Stimulated activated naive CD8-positive, alpha-beta T cell treated with anti-CD3 and anti-CD28 coated beads, Interleukin-15, amount 100 ng/mL, for 72 hours (primary cell): ENCODE measurements around the gene MYO18A.
"Not testable (repeated sequence)": the region's sequence is repeated elsewhere in the genome, so short reads cannot be mapped to it uniquely, and the experiment has no call there.

Experiments
- ATAC-seq: fragments of 150-1000 bp; cut with Tn5 transposase; 2 replicates; pipeline ENCODE4 v1.10.0; 2021; ENCODE audit warnings: mild to moderate bottlenecking, moderate library complexity
- DNase-seq, 2 donors: peaks; one replicate each; pipeline ENCODE4 v3.0.0; 2021 to 2022
- H3K27ac Mint-ChIP-seq, 2 donors: one replicate each; pipeline ENCODE4 v1.8.0; 2022; ENCODE audit warnings: mild to moderate bottlenecking in 2 of 2, mixed read lengths in 2 of 2, moderate library complexity in 2 of 2
- H3K27me3 Mint-ChIP-seq: one replicate; pipeline ENCODE4 v1.8.0; 2022; ENCODE audit warnings: mixed read lengths
- H3K4me1 Mint-ChIP-seq: one replicate; pipeline ENCODE4 v1.8.0; 2022; ENCODE audit warnings: mild to moderate bottlenecking, mixed read lengths
- H3K4me3 Mint-ChIP-seq, 2 donors: one replicate each; pipeline ENCODE4 v1.8.0; 2022; ENCODE audit warnings: mild to moderate bottlenecking in 2 of 2, mixed read lengths in 2 of 2, moderate library complexity in 1 of 2
- H3K9me3 Mint-ChIP-seq, 2 donors: one replicate each; pipeline ENCODE4 v1.8.0; 2022; ENCODE audit warnings: mixed read lengths in 2 of 2

MYO18A gene

DNA sequence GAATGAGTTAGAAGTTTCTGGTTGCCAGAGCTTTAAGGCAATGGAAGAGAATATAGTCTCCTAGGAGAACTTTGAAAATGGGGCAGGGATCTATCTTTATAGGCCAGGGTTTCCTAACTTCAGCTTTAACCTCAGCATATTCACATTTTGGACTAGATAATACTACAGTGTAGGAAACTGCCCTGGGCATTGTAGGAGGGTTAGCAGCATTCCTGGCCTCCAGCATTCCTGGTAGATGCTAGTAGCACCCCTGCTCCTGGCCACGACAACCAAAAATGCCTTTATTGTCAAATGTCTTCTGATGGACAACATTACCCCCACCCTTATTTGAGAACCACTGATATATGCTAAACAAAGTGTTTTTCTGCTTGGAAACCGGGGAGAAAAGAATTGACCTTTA, 27.8 kb upstream of the MYO18A start:
- ATAC-seq = no peak
- Mint-ChIP-seq H3K4me1 (no peaks in the 10 kb centered on the region), H3K9me3 (no peaks in the 10 kb centered on the region), H3K27me3 (peaks cover 17% of the 10 kb centered on the region), H3K27ac (no peak overlapping the region), H3K4me3 (no peak overlapping the region)
- DNase-seq = no peak

DNA sequence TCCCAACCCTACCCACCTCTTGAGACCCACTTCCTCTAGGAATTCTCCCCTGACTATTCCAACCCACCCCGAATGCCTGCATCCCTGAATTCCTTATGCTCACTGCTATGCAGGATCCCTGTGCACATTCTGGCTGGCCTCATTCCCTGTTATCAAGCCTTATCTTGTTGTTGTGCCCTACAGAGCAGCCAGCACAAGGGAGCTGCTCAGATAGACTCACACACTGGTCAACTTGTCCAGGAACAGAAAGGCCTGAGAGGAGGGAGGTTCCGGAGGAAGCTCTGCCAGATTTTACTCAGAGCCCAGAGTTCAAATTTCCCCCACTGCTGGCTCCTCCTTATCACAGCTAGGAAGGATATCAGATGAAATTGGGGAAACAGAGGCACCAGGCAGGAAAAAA, 24.8 kb upstream of the MYO18A start:
- Mint-ChIP-seq H3K27me3 (peaks cover 24% of the 10 kb centered on the region), H3K9me3 (no peaks in the 10 kb centered on the region), H3K4me1 (no peaks in the 10 kb centered on the region), H3K27ac (no peak overlapping the region), H3K4me3 (no peak overlapping the region)
- no peak for ATAC-seq
- no peak for DNase-seq

DNA sequence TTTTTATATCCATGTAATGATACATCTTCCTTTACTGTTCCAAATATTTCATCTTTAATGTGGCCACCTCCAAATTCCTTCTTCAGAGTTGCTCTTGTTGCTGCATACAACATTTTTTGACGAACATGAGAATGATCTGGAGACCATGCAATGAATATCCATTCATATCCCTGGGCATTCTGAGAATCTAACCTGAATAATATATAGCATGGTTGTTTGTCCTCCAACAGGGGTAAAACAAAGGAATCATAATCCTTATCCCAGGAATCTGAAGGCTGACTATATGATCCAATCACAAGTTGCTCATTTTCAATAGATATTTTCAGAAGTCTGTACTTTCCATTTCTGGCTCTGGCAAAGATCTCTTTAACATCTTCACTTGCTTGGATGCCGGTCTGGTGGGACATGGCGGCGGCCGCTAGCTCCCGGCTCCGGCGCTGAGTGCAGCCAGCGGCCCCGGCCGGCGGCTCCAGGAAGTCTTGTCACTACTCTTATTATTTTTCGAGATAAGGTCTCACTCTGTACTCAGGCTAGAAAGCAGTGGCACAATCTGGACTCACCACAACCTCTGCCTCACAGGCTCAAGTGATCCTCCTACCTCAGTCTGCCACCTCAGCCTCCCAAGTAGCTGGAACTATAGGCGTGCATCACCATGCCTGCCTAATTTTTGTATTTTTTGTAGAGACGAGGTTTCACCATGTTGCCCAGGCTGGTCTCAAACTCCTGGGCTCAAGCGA, 24.0 kb upstream of the MYO18A start:
- not testable (repeated sequence) for H3K27ac Mint-ChIP-seq, ATAC-seq, H3K4me1 Mint-ChIP-seq, H3K9me3 Mint-ChIP-seq, H3K4me3 Mint-ChIP-seq, DNase-seq
- H3K27me3 Mint-ChIP-seq = peaks cover 24% of the 10 kb centered on the region

DNA sequence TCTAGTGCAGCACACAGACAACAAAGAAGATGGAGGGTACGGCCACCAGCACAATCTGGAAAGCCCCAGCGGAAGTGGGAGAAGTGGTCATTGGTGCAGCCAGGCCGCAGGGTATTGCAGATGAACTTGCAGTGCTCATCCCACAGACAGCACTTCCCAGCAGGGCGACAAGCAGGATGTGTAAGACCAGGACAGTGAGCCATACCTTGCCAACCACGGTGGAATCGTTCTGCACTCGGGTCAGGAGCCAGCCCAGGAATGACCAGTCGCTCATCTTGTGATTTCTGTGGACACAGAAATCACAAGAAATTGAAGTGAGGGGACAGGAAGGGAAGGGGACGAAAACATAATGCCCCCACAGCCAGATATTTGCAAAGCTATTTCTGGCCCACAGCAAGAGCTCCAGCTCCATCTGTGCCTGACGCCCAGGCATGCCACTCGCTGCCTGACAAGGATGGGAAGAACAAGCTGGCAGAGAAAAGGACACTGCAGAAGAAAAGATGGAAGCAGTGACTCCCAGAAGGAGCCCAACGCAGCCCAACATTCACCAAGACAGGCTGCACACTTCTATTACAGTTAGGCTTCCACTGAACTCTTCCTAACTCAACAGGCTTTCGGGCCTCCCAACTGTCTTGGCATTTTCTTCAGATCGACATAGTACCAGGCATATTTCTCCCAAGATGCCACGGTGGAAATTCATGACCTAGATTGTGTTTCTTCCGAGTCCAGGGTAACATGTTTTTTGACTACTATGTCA, 17.5 kb upstream of the MYO18A start:
- Mint-ChIP-seq H3K9me3 (no peaks in the 10 kb centered on the region), H3K4me3 (no peak overlapping the region), H3K27me3 (peaks cover 19% of the 10 kb centered on the region), H3K27ac (no peak overlapping the region), H3K4me1 (peaks cover 10% of the 10 kb centered on the region)
- ATAC-seq (no peak), DNase-seq (no peak)

DNA sequence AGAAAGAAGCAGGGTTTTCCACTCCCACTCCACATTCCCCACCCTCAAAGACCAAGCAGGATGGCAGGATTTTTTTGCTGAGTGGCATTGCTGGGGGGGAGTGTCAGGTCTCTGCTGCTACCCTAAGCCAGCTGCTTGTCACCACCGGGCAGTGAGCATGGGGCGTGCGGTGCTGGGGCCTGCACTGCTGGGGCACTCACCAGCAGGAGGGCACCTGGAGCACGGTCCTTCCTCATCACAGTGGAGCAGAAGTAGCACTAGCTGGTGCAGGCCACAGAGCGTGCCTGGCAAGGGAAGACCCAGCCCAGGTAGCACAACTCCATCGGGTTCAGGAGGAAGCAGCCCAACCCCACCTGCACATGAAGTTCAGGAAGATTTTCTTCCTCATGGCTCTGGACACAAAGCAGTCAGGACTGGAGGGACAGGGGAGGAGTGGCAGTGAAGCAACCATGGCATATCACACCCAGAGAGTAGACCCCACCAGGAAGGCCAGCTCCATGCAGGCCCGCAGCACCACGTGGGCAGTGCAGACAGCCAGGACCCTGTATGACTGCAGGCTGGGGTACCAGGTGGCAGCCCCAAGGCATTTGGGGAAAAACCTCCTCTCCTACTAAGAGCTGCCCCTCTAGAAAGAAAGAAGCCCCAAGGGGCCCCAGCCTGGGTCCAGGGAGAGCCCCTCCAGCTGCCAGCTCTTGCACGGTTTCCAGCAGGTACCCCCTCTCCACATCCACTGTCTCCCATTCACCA, 16.7 kb upstream of the MYO18A start:
- Mint-ChIP-seq H3K4me1 (peaks cover 10% of the 10 kb centered on the region), H3K27ac (no peak overlapping the region), H3K27me3 (peaks cover 19% of the 10 kb centered on the region), H3K9me3 (no peaks in the 10 kb centered on the region), H3K4me3 (no peak overlapping the region)
- no peak for ATAC-seq
- DNase-seq = no peak

DNA sequence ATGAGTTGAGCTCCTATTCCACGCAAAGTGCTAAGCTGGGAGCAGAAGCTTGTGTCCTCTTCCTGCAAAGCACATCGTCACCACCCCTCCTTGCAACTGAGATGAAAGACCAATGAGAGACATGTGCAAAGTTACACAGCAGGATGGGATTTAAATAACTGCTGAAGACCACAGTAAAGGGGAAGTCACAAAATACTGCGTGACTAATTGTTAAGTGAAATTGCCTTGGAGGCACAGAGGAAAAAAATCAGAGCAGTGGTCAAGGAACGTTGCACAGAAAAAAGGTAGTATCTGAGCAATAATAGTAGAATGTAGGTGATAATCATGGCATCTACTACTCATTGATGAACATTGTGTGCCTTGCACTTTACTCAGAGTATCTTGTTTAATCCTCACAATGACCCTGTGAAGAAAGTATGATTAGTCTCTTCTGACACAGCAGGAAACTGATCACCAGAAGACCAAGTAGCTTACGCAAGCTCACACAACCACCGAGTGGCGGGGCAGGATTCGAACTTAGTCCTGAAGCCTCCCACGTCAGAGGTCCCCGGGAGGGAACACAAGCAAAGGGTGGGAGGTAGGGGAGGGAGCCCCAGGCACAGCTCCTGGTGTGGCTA, 15.4 kb upstream of the MYO18A start:
- no peak for DNase-seq
- Mint-ChIP-seq H3K4me1 (peaks cover 10% of the 10 kb centered on the region), H3K27ac (no peak overlapping the region), H3K4me3 (no peak overlapping the region), H3K9me3 (no peaks in the 10 kb centered on the region), H3K27me3 (peaks cover 11% of the 10 kb centered on the region)
- no peak for ATAC-seq

DNA sequence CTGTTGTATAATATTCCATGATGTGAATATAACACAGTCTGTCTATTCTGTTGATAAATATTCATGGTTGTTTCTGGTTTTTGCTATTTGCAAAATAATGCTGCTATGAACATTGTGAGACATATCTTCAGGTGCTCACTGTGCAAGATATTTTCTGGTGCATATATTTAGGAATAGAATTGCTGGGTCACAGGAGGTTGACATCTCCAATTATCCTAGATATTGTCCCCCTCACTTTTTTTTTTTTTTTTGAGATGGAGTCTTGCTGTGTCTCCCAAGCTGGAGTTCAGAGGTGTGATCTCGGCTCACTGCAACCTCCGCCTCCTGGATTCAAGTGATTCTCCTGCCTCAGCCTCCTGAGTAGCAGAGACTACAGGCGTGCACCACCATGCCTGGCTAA, 14.5 kb upstream of the MYO18A start:
- H3K27ac Mint-ChIP-seq = no peak overlapping the region
- peaks cover 10% of the 10 kb centered on the region for H3K4me1 Mint-ChIP-seq
- ATAC-seq (no peak), DNase-seq (no peak)
- H3K4me3 Mint-ChIP-seq = no peak overlapping the region
- peaks cover 11% of the 10 kb centered on the region for H3K27me3 Mint-ChIP-seq
- H3K9me3 Mint-ChIP-seq = no peaks in the 10 kb centered on the region

DNA sequence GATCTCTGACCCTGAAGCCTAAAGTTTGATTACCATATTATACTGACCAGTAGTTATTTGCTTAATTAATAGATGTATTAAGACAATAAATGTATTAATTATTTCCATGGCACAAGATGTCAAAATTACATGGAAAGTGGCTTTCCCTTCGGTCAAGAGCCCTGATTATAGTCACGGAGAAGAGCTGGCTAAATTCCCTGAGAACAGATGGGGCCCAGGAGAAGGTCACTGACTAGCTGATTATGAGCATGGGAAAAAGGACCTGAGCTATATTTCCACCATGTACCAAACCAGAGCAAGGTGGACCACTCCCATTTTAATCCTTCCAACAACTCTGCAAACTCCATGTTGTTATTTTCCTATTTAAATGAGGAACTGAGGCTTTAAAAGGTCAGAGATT, 12.9 kb upstream of the MYO18A start:
- no peak overlapping the region for H3K4me3 Mint-ChIP-seq
- H3K9me3 Mint-ChIP-seq = no peaks in the 10 kb centered on the region
- no peak overlapping the region for H3K27ac Mint-ChIP-seq
- peaks cover 10% of the 10 kb centered on the region for H3K4me1 Mint-ChIP-seq
- H3K27me3 Mint-ChIP-seq = peaks cover 11% of the 10 kb centered on the region
- ATAC-seq = no peak
- no peak for DNase-seq

DNA sequence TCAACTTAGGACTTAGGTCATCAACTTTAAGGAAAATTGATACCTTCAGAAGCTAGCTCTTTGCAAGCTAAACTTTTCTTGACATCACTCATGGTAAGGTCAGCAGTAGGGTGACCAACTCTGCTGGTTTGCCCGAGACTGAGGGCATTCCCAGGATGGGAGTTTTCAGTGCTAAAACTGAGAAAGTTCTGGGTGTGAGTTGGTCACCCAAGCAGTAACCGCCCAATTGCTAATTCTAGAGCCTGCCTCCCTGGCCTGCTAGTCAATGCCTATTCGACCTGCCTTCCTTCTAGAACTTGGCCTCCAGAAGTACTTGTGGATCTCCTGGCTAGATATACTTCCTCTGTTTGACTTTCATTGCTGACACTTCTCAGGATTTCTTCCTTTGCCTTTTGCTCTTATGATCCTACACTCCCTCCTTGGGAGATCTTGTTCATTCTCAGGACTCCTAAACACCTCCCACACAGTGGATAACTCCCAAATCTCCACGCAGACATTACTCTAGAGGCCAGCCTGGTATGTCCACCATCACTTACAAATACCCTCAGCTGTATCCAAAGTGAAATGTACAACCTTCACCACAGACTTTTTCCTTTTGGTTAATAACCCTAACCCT, 10.5 kb upstream of the MYO18A start:
- Mint-ChIP-seq H3K27ac (no peak overlapping the region), H3K4me1 (peaks cover 7% of the 10 kb centered on the region), H3K9me3 (no peaks in the 10 kb centered on the region), H3K4me3 (no peak overlapping the region), H3K27me3 (peaks cover 8% of the 10 kb centered on the region)
- ATAC-seq (no peak), DNase-seq (no peak)

DNA sequence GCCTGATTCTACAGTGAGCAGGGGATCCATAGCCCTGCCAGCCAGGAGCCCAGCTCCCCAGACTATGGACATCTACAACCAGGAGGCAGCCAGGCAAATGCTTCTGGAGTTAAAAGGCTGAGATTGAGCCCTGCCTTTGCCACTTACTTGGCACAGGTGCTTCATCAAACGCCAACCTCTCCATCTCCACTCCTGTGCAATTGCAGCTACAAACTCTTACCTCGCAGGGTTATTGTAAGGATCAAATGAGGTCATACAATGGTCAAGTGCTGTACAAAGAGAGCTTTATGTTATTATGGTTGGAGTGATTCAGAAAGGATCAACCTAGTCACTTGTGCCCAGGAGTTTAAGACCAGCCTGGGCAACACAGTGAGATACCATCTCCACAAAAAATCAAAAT, 9.8 kb upstream of the MYO18A start:
- Mint-ChIP-seq H3K4me3 (no peak overlapping the region), H3K27me3 (peaks cover 1% of the 10 kb centered on the region), H3K27ac (peak overlapping the region in 1 of 2 donors; percentile 50), H3K4me1 (peaks cover under 1% of the 10 kb centered on the region), H3K9me3 (no peaks in the 10 kb centered on the region)
- no peak for ATAC-seq
- DNase-seq = no peak

DNA sequence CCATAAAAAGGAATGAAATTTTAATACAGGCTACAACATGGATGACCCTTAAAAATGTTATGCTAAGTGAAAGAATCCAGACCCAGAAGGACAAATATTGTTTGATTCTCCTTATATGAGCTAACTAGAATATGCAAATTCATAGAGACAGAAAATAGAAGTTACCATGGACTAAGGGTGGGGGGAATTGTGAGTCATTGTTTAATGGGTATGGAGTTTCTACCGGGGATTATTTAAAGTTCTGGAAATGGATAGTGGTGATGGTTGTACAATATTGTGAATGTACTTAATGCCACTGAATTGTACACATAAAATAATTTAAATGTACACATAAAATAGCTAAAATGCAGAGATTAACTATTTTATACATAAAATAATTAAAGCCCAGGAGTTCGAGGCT, 9.2 kb upstream of the MYO18A start:
- H3K27me3 Mint-ChIP-seq = no peaks in the 10 kb centered on the region
- H3K27ac Mint-ChIP-seq = no peak overlapping the region
- no peaks in the 10 kb centered on the region for H3K9me3 Mint-ChIP-seq
- H3K4me3 Mint-ChIP-seq = no peak overlapping the region
- H3K4me1 Mint-ChIP-seq = no peaks in the 10 kb centered on the region
- DNase-seq (no peak), ATAC-seq (no peak)

DNA sequence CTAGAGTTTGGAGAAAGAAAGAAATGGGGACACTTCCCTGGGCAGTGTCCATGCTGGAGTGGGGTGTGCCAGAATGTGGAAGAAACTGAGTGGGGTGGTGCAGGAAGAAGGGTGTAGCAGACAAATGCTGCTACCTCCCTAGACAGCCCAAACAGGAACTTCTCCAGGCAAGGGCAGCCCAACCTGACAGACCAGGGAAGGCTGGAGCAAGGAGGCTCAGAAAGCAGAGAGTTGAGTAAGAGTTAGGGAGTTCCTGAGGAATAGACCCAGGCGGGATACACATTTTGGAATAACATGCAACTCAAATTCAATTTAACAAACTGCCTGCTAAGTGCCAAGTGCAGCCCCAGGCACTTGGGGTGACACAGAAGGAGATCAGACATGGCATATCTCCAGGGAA, 1.0 kb upstream of the MYO18A start:
- no peak overlapping the region for H3K4me3 Mint-ChIP-seq

DNA sequence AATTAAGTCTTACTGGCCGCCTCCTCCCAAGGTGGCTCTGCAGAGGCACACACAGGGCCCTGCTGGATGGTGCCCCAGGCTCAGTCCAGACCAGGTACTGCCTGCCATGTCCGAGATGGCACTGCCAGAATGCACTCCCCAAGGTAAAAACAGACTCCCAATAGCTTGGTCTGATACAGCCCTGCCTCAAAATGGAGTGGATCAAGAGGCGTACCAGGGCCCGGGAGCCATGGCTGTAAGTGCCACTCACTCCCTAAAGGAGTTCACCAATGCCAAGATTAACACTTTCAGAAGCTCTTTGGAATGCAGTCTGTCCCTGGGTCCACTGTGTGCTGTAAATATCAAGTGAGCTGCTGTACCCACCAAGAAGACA, 576 bp upstream of the MYO18A start:
- Mint-ChIP-seq H3K4me1 (peaks cover 48% of the 10 kb centered on the region), H3K9me3 (no peaks in the 10 kb centered on the region), H3K27ac (peak overlapping the region in 1 of 2 donors; percentile 39), H3K4me3 (peak overlapping the region; percentile 62 to 69), H3K27me3 (peaks cover 8% of the 10 kb centered on the region)
- ATAC-seq (no peak), DNase-seq (no peak)

More for the DNA sequence above, 1.0 kb upstream of the MYO18A start:
- H3K27ac Mint-ChIP-seq = peak overlapping the region in 1 of 2 donors; percentile 39
- peaks cover 8% of the 10 kb centered on the region for H3K27me3 Mint-ChIP-seq
- DNase-seq (no peak), ATAC-seq (no peak)
- H3K4me1 Mint-ChIP-seq = peaks cover 44% of the 10 kb centered on the region
- no peaks in the 10 kb centered on the region for H3K9me3 Mint-ChIP-seq

DNA sequence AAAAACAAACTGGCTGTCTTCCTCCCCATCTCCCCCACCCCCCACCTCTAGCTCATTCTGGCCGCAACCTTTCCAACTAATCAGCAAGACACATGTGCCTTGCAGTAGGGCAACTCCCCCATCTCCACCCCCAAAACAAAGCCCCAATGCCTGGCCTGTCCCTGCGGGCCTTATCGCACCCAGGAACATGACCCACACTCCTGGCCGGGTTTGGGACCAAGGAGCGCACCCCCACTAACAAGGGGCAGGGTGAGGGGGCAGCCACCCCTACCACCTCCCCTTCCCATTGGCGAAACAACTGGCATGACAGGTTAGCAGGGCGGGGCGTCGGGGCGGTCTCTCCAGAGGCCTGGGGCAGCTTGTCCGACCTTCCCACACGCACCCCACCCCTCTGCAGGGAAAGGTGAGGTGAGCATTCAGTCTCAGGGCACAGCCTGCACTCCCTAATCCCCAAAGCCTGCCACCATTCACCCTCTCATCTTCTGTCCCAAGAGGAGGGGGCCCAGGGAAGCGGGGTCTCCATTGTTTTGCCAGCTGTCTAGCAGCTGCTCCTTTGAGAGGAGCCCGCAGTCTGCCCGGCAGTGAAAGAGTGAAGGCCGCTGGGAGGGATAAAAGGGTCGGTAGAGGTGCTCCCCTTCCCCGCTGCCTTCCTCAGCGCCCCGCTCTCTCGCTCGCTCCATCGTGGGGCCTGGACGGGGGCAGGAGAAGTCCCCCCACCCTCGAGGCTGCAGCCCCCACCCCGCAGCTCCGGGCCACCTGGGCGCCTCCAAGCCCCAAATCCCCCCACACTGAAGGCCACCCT, 765 bp downstream of the MYO18A start:
- H3K27me3 Mint-ChIP-seq = peaks cover 8% of the 10 kb centered on the region
- peak overlapping the region; percentile 71 to 75 for H3K4me3 Mint-ChIP-seq
- H3K9me3 Mint-ChIP-seq = no peaks in the 10 kb centered on the region
- DNase-seq (no peak), ATAC-seq (no peak)
- no peak overlapping the region for H3K27ac Mint-ChIP-seq
- peaks cover 49% of the 10 kb centered on the region for H3K4me1 Mint-ChIP-seq
